ENCODE data around the gene TCP11L2. TPM values are rescaled to one million over a fixed set of nuclear protein-coding genes. Genes with fewer than 3 reads are reported as not detected.

The TCP11L2 gene

GRCh38 chr12:106386813-106387535 is 84.4 kb downstream of the TCP11L2 start:
- H3K4me2 ChIP-seq (ENCODE audit: low read length): no peak overlapping the region
- no peaks in the 10 kb centered on the region for H3K4me1 ChIP-seq (ENCODE audit: control insufficient read depth, insufficient read depth, low read length)
- H3K27me3 ChIP-seq (ENCODE audit: control insufficient read depth, insufficient read depth, low read length): no peaks in the 10 kb centered on the region
- H3K4me3 ChIP-seq (ENCODE audit: low read length): no peak overlapping the region
- H3K9ac ChIP-seq (ENCODE audit: low read depth, low read length): no peak overlapping the region
- peaks cover 24% of the 10 kb centered on the region for H3K36me3 ChIP-seq (ENCODE audit: insufficient read depth, low read length)
- H3K9me3 ChIP-seq (replicated peaks; ENCODE audit: low read length): no peaks in the 10 kb centered on the region

- Histone ChIP-seq H3K4me1 (ENCODE audit: control insufficient read depth, insufficient read depth, low read length) (no peaks in the 10 kb centered on the region), H3K9ac (ENCODE audit: low read depth, low read length) (no peak overlapping the region), H3K4me2 (ENCODE audit: low read length) (no peak overlapping the region), H3K27me3 (ENCODE audit: control insufficient read depth, insufficient read depth, low read length) (no peaks in the 10 kb centered on the region), H3K9me3 (replicated peaks; ENCODE audit: low read length) (no peaks in the 10 kb centered on the region), H3K36me3 (ENCODE audit: insufficient read depth, low read length) (peaks cover 17% of the 10 kb centered on the region), H3K4me3 (ENCODE audit: low read length) (no peak overlapping the region)
These were observed 85.4 kb downstream of the TCP11L2 start for GRCh38 chr12:106387848-106388377.

- Histone ChIP-seq H3K9me3 (replicated peaks; ENCODE audit: low read length) (no peaks in the 10 kb centered on the region), H3K27me3 (ENCODE audit: control insufficient read depth, insufficient read depth, low read length) (no peaks in the 10 kb centered on the region), H3K4me1 (ENCODE audit: control insufficient read depth, insufficient read depth, low read length) (no peaks in the 10 kb centered on the region), H3K4me3 (ENCODE audit: low read length) (no peak overlapping the region), H3K36me3 (ENCODE audit: insufficient read depth, low read length) (peaks cover 22% of the 10 kb centered on the region), H3K4me2 (ENCODE audit: low read length) (no peak overlapping the region), H3K9ac (ENCODE audit: low read depth, low read length) (no peak overlapping the region)
These were observed 86.6 kb downstream of the TCP11L2 start for GRCh38 chr12:106389151-106389550.

GRCh38 chr12:106392759-106393158 is 90.2 kb downstream of the TCP11L2 start:
- no peak overlapping the region for H3K9ac ChIP-seq (ENCODE audit: low read depth, low read length)
- H3K27me3 ChIP-seq (ENCODE audit: control insufficient read depth, insufficient read depth, low read length): no peaks in the 10 kb centered on the region
- no peak overlapping the region for H3K4me3 ChIP-seq (ENCODE audit: low read length)
- H3K4me2 ChIP-seq (ENCODE audit: low read length): no peak overlapping the region
- no peaks in the 10 kb centered on the region for H3K9me3 ChIP-seq (replicated peaks; ENCODE audit: low read length)
- no peaks in the 10 kb centered on the region for H3K4me1 ChIP-seq (ENCODE audit: control insufficient read depth, insufficient read depth, low read length)
- peaks cover 37% of the 10 kb centered on the region for H3K36me3 ChIP-seq (ENCODE audit: insufficient read depth, low read length)

Small RNA genes lying within 50 kb of the gene (small RNA-seq; reads per million reads assigned to genes)
- not detected for gene RNU7-94P
